K562 (cell line): ENCODE measurements around the gene EPSTI1. TPM values are rescaled to one million over a fixed set of nuclear protein-coding genes. Genes with fewer than 3 reads are reported as not detected.

Experiments used
- ATAC-seq: fragments of 200-7000 bp; cut with Tn5 transposase; 3 replicates; pipeline ENCODE4 v1.9.1; 2020; ENCODE audit warnings: moderate library complexity
- BruUV-seq: library from RNA; stranded (reverse); fragments of 400-500 nt; replicated peaks from 2 replicates; lab custom pipeline; 2021; lab: Mats Ljungman, UMichigan
- CTCF ChIA-PET: fragments of 300-600 bp; formaldehyde crosslinking; extraction: SDS; loops from one replicate; lab custom pipeline; 2021; ENCODE audit warnings: low intra/inter-chr PET ratio; lab: Yijun Ruan, JAX
- POLR2A ChIA-PET: fragments of 300-600, 350-650 bp; sonication (Branson Sonifier 250); formaldehyde crosslinking; extraction: SDS; loops from one replicate; lab custom pipeline; 2021; ENCODE audit warnings: antibody characterized with exemption, inconsistent platforms; lab: Yijun Ruan, JAX
- DNase-seq, 4 experiments: peaks; one replicate each; pipeline versions ENCODE4 v3.0.0 to v3.0.0-alpha.2; 2011 to 2018; ENCODE audit warnings: low spot score in 3 of 4, mixed read lengths in 3 of 4; ENCODE audit errors: extremely low read depth in 1 of 4
- FAIRE-seq: peaks from 2 replicates; lab custom pipeline; 2011; peaks lifted over from hg19 to GRCh38; lab: Jason Lieb, UNC
- H2AFZ ChIP-seq: 2 replicates; pipeline ENCODE4 v1.6.0; 2011; ENCODE audit warnings: low read depth, low read length, control low read depth, inconsistent platforms
- H3K27ac ChIP-seq: fragments of 200-600 bp; 3 replicates; pipeline ENCODE4 v1.8.0; 2011; ENCODE audit warnings: low read depth, mild to moderate bottlenecking, control low read depth, inconsistent platforms, low read length, moderate library complexity, mixed read lengths; ENCODE audit errors: extremely low read depth
- H3K27me3 ChIP-seq, 2 experiments: fragments of 300-600 bp in 1 of 2; 2 replicates in 1 of 2; 3 replicates in 1 of 2; pipeline versions ENCODE4 v1.6.0 to v1.8.0; 2011; ENCODE audit warnings: inconsistent platforms in 2 of 2, low read length in 2 of 2, mild to moderate bottlenecking in 1 of 2, mixed read lengths in 1 of 2, moderate library complexity in 1 of 2; ENCODE audit not compliant: control insufficient read depth in 2 of 2, insufficient read depth in 2 of 2
- H3K36me3 ChIP-seq: fragments of 300-600 bp; 3 replicates; pipeline ENCODE4 v1.8.0; 2011; ENCODE audit warnings: mild to moderate bottlenecking, low read length, inconsistent platforms; ENCODE audit not compliant: control insufficient read depth, insufficient read depth
- H3K4me1 ChIP-seq, 2 experiments: fragments of 200-600 bp in 1 of 2; replicated peaks in 1 of 2; 2 replicates in 1 of 2; 3 replicates in 1 of 2; pipeline versions ENCODE4 v1.5.1 to v1.8.0; 2011; ENCODE audit warnings: inconsistent platforms in 2 of 2, low read length in 2 of 2, mild to moderate bottlenecking in 1 of 2, mixed read lengths in 1 of 2, moderate library complexity in 1 of 2; ENCODE audit not compliant: control insufficient read depth in 2 of 2, insufficient read depth in 2 of 2
- H3K4me2 ChIP-seq: 2 replicates; pipeline ENCODE4 v1.6.1; 2011; ENCODE audit warnings: low read length, control low read depth, inconsistent platforms, mixed read lengths; ENCODE audit not compliant: insufficient read depth
- H3K4me3 ChIP-seq: fragments of 200-600 bp; sonication (generic), shearing (Covaris generic); 2 replicates; pipeline ENCODE4 v1.5.1; 2016; ENCODE audit warnings: control low read depth, inconsistent platforms
- H3K79me2 ChIP-seq: fragments of 200-600 bp; 3 replicates; pipeline ENCODE4 v1.8.0; 2011; ENCODE audit warnings: low read length, inconsistent platforms; ENCODE audit not compliant: control insufficient read depth, insufficient read depth
- H3K9ac ChIP-seq, 2 experiments: 2 replicates each; pipeline versions ENCODE4 v1.6.0 to v1.6.1; 2011; ENCODE audit warnings: low read depth in 2 of 2, low read length in 2 of 2, control low read depth in 1 of 2, inconsistent platforms in 1 of 2, mild to moderate bottlenecking in 1 of 2, mixed read lengths in 1 of 2; ENCODE audit not compliant: insufficient read depth in 1 of 2
- H3K9me1 ChIP-seq: one replicate; pipeline ENCODE4 v1.6.0; 2011; ENCODE audit warnings: inconsistent platforms, mild to moderate bottlenecking, low read length, moderate library complexity; ENCODE audit not compliant: control insufficient read depth, insufficient read depth
- H3K9me3 ChIP-seq: replicated peaks from 2 replicates; pipeline ENCODE4 v1.5.1; 2011; ENCODE audit warnings: low read depth, low read length, inconsistent platforms; ENCODE audit not compliant: control insufficient read depth, insufficient read depth
- H4K20me1 ChIP-seq: replicated peaks from 2 replicates; pipeline ENCODE4 v1.6.1; 2011; ENCODE audit warnings: low read length, inconsistent platforms, mixed read lengths; ENCODE audit not compliant: control insufficient read depth, insufficient read depth
- CAMTA2 ChIP-seq: fragments of 250-450 bp; sonication (Bioruptor Pico); conservative IDR thresholded peaks from 2 replicates; pipeline ENCODE4 v1.5.1; 2022
- EZH2 ChIP-seq: IDR thresholded peaks from 2 replicates; pipeline ENCODE4 v1.6.1; 2012; ENCODE audit warnings: low read depth, mild to moderate bottlenecking, inconsistent platforms, low read length, borderline replicate concordance
- HCFC1 ChIP-seq: IDR thresholded peaks from 2 replicates; pipeline ENCODE4 v1.6.1; 2012; ENCODE audit warnings: low read depth, low read length, improper control_type of control experiment
- MBD2 ChIP-seq: sonication (generic); IDR thresholded peaks from 2 replicates; pipeline ENCODE4 v1.6.1; 2016; ENCODE audit warnings: low read depth, borderline replicate concordance
- SMC3 ChIP-seq: conservative IDR thresholded peaks from 2 replicates; pipeline ENCODE4 v1.6.1; 2011; ENCODE audit warnings: low read depth, low read length, improper control_type of control experiment; ENCODE audit not compliant: insufficient read depth
- ZNF384 ChIP-seq: IDR thresholded peaks from 2 replicates; pipeline ENCODE4 v1.6.1; 2012; ENCODE audit warnings: low read depth, low read length, improper control_type of control experiment
- WGBS: fragments of 100-300 bp; shearing (Covaris generic); methylation state at CpG from one replicate; pipeline ENCODE4 v1.1.6; 2016; ENCODE audit warnings: low coverage, mixed read lengths; ENCODE audit not compliant: insufficient coverage; ENCODE audit errors: missing lambda C conversion rate; 5-methylcytosine and 5-hydroxymethylcytosine counted together
- in situ Hi-C: fragments of 300-500 bp; cut with MboI; formaldehyde crosslinking; loops from 4 replicates; pipeline ENCODE4 v1.15.0; 2018; ENCODE audit warnings: inconsistent platforms, mixed read lengths
- intact Hi-C: fragments of 100-400 bp; cut with micrococcal nuclease; formaldehyde crosslinking; loops from 2 replicates; pipeline ENCODE4 v1.14.2; 2022
- polyA plus RNA-seq, 8 experiments: library from polyadenylated mRNA; depleted of rRNA in 4 of 8; stranded (reverse) in 5 of 8; unstranded in 3 of 8; fragments of >200 nt; fragmentation: Nextera tagmentation in 2 of 8; fragmentation: Illumina TruSeq in 1 of 8; extraction: Ambion mirVana in 2 of 8; extraction: Trizol in 1 of 8; gene quantifications; 2 replicates each; pipeline versions ENCODE4 v1.2.1 to v1.2.3, GENCODE V29; 2011 to 2014; ENCODE audit warnings: inconsistent platforms in 1 of 8, missing spikeins in 1 of 8
- total RNA-seq, 7 experiments: library from RNA; depleted of rRNA in 6 of 7; stranded (reverse); fragments of >200 nt in 6 of 7; fragmentation: Illumina TruSeq in 2 of 7; extraction: Trizol in 2 of 7; gene quantifications; 2 replicates each; pipeline versions ENCODE4 v1.2.1 to v1.2.3, GENCODE V29; 2011 to 2021; ENCODE audit warnings: low replicate concordance in 1 of 7
- TF ChIP-seq, protein P1 (sequence below): conservative IDR thresholded peaks from 2 replicates; pipeline ENCODE4 v1.6.1; 2011; ENCODE audit warnings: low read depth, mild to moderate bottlenecking, low read length; ENCODE audit not compliant: control insufficient read depth

EPSTI1 gene
- total and polyA plus RNA-seq, 9 of the 15 experiments (the other 6 are each of a cell fraction or from before 2014, with no cell fraction given) = 0.18 to 1.0 TPM; not detected in 7

- ChIA-PET POLR2A (no interaction called here), CTCF (no interaction called here)
- Histone ChIP-seq H3K9me1 (no peaks in the 10 kb centered on the region), H2AFZ (no peak overlapping the region), H4K20me1 (no peaks in the 10 kb centered on the region), H3K9ac (no peak overlapping the region), H3K27me3 (peaks cover 0 to 7% of the 10 kb centered on the region in 2 experiments; a peak in 2 of 5 replicates), H3K4me1 (peaks cover 0 to 5% of the 10 kb centered on the region in 2 experiments; a peak in 2 of 5 replicates), H3K4me2 (no peak overlapping the region), H3K79me2 (no peaks in the 10 kb centered on the region), H3K9me3 (no peaks in the 10 kb centered on the region), H3K27ac (no peak overlapping the region), H3K4me3 (no peak overlapping the region), H3K36me3 (no peaks in the 10 kb centered on the region)
- FAIRE-seq (no peak), DNase-seq (no peak), ATAC-seq (no peak)
- intact Hi-C loops = no loop called here
- no TSS peak for BruUV-seq
- TF ChIP-seq, protein P1, sequence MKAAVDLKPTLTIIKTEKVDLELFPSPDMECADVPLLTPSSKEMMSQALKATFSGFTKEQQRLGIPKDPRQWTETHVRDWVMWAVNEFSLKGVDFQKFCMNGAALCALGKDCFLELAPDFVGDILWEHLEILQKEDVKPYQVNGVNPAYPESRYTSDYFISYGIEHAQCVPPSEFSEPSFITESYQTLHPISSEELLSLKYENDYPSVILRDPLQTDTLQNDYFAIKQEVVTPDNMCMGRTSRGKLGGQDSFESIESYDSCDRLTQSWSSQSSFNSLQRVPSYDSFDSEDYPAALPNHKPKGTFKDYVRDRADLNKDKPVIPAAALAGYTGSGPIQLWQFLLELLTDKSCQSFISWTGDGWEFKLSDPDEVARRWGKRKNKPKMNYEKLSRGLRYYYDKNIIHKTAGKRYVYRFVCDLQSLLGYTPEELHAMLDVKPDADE = no peak
- TF ChIP-seq ZNF384 = no peak
- TF ChIP-seq HCFC1 = no peak
- TF ChIP-seq EZH2 = no peak
- no peak for TF ChIP-seq MBD2
- TF ChIP-seq SMC3 = no peak
- no peak for TF ChIP-seq CAMTA2 (CRISPR knock-in tag)
- WGBS = 0% methylated on average over 1 of the region's 1 CpG
- in situ Hi-C loops = no loop called here
Measured at GRCh38 chr13:43020794-43021193, 28.8 kb upstream of the EPSTI1 start.
